Urothelium cell line (cell line): ENCODE results near the gene SPAG6.

Source experiments
- DNase-seq: peaks from one replicate; pipeline ENCODE4 v3.0.0; 2011; ENCODE audit warnings: low spot score, mixed read lengths
- FAIRE-seq: peaks from 2 replicates; lab custom pipeline; 2011; peaks lifted over from hg19 to GRCh38; lab: Jason Lieb, UNC

SPAG6 gene

GRCh38 chr10:22455068-22455857, 110.0 kb downstream of the SPAG6 start:
- FAIRE-seq (no peak), DNase-seq (no peak)

GRCh38 chr10:22456486-22456885, 111.2 kb downstream of the SPAG6 start:
- DNase-seq = no peak
- FAIRE-seq = no peak

- no peak for FAIRE-seq
- DNase-seq = no peak
Observed at GRCh38 chr10:22458272-22459038, 113.2 kb downstream of the SPAG6 start.

DNA sequence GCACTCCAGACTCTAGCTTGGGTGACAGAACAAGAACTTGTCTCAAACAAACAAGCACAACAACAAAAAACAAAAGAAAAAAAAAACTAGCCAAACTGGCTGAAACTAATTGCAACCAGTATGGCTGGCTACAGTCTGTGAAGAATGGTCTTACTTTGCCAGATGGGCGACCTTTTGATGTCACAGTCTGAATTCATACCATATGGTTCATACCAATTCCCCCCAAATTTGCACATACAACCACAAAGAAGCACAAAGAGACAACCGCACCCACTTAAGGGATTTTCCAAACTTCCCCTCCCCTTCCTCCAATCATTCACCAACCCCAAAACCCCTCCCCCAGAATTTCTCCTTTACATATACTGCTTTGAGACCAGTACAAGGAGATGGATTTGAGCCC, 114.2 kb downstream of the SPAG6 start:
- DNase-seq = no peak
- no peak for FAIRE-seq

GRCh38 chr10:22460101-22460500, 114.8 kb downstream of the SPAG6 start:
- no peak for DNase-seq
- no peak for FAIRE-seq

DNA sequence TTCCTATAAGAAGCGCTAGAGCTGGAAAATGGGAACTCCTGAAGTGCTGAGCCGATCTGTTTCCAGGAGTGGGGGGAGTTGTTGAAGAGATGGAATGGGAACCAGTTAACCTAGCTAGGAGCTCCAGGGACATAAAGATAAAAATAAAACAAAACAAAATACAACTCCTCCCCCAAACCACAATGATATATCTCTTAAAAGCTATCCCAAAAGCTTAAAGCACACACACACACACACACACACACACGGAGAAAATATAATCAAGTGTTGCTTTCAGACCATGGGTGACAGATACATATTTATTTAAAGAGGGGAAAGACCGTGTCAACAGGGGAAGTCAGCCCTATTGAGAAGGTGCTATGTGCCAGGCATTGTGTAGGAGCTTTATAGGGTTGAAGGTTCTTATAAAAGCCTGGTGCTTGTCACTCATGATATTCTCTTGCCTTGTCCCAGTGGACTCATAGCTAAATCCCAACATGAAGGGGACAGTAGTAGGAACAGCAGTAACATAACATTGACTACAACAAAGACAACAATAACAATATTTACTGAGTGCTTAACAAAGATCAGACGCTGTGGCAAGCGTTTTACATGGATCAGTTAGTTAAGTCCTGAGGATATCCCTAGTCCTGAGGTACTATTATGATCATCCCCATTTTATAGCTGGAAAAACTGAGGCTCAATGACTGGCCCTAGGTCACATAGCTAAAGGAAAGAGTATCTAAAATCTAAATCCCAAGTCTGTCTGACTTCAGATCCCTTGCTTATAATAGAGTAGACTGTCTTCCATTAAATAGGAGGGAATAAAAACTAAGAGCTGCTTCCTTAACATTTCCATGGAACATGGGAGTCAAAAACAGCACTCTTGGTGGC, 115.5 kb downstream of the SPAG6 start:
- no peak for FAIRE-seq

GRCh38 chr10:22461891-22462290, 116.6 kb downstream of the SPAG6 start:
- FAIRE-seq (no peak), DNase-seq (no peak)

More for the DNA sequence above, 115.5 kb downstream of the SPAG6 start:
- no peak for DNase-seq

DNA sequence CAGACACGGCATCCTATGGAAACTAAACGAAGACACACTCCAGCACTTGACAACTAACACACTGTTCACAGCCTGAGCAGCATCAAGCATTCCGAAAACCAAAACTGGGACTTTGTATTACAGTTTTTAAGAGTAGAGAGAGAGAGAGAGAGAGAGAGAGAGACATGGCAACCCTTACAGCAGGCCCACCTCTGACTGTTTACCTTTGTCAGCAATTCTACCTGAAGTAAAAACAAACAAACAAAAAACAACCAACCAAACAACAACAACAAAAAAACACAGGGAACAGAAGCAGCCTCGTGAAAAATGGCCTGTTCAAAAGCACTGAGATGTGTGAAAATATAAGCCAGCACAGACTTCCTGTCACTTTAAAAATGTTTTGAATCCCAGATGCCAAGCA, 118.0 kb downstream of the SPAG6 start:
- no peak for FAIRE-seq
- DNase-seq = no peak

- FAIRE-seq (no peak), DNase-seq (no peak)
Observed at GRCh38 chr10:22464966-22465629, 119.8 kb downstream of the SPAG6 start.

DNA sequence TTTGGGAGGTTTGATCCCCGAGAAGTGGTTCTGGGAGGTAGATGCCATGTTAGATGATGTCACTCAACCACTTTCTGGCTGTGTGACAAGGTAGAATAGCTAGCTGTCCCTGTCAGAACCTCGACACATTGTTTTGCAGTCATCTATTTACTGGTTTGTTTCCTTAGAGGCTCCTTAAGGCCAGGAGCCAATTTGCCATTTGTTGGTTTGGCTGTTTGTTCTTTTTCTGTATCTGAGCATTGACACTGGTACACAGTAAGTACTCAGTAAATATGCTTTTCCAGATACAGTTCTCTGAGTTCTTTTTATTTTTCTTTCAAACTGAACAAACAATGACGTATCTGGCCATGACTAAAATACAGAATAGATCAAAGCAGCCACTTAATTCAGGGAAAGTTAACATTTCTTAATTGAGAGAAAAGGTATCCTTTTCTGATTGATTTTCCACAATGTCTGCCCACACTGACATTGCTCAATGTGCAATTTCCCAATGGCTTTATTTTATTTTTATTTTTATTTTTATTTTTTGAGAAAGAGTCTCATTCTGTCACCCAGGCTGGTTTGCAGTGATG, 121.6 kb downstream of the SPAG6 start:
- no peak for FAIRE-seq
- no peak for DNase-seq
